Endothelial cell of umbilical vein (primary cell): Measurements from ENCODE around the gene RAB11FIP2.

Experiments
- CTCF ChIP-seq, 2 donors: IDR thresholded peaks; 1 replicate in 1 of 2; 2 replicates in 1 of 2; pipeline ENCODE4 v1.5.1; 2011; ENCODE audit warnings: low read length in 2 of 2, mild to moderate bottlenecking in 2 of 2, moderate library complexity in 2 of 2, control low read depth in 1 of 2, inconsistent platforms in 1 of 2, low read depth in 1 of 2; ENCODE audit not compliant: insufficient read depth in 1 of 2; ENCODE audit errors: extremely low read depth in 1 of 2
- EZH2 ChIP-seq: IDR thresholded peaks from 2 replicates; pipeline ENCODE4 v1.6.1; 2012; ENCODE audit warnings: borderline replicate concordance, low read depth, mild to moderate bottlenecking, moderate library complexity, low read length, inconsistent platforms; ENCODE audit not compliant: severe bottlenecking
- JUN ChIP-seq: IDR thresholded peaks from 2 replicates; pipeline ENCODE4 v1.6.1; 2011; ENCODE audit warnings: borderline replicate concordance, low read depth; ENCODE audit not compliant: insufficient read length, insufficient read depth

DNA sequence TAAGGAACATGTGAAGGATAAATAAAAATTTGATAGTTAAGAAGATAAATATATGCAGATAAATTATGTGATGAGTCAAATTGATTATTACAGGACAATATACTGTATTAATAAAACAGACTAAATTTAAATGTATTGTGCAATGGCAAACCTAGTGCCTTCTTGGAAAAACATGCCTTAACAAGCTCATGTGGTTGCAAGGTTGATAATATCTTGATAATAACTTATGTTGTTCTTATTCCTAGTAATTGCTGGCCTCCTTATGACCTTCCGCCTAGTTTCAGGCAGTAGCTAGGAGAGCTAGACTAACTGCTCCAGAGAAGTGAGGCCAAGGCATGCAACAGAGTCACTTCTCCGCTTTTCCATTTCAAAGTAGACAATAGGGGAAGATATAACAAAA lies 7.6 kb upstream of the RAB11FIP2 start:
- TF ChIP-seq CTCF (IDR thresholded peaks at IDR 0.05; ENCODE audit: extremely low read depth in 1 of 2, insufficient read depth in 1 of 2, low read depth in 1 of 2, low read length in 2 of 2), result no peak
- TF ChIP-seq EZH2, result no peak
- no peak for TF ChIP-seq JUN
